ENCODE measurements around the gene TLK1.

Gene TLK1

DNA sequence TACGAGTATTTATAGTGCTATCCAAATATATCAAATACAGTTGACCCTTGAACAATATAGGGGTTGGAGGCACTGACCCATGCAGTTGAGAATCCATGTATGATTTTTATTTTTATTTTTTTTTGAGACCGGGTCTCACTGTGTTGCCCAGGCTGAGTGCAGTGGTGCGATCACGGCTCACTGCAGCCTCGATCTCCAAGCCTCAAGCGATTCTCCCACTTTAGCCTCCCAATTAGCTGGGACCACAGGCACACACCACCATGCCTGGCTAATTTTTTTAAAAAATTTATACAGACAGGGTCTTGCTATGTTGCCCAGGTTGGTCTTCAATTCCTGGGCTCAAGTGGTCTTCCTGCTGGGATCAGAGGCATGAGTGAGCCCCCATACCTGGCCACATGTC is 161.0 kb downstream of the TLK1 start:
- no peak for DNase-seq (ENCODE audit: low read depth)

DNA sequence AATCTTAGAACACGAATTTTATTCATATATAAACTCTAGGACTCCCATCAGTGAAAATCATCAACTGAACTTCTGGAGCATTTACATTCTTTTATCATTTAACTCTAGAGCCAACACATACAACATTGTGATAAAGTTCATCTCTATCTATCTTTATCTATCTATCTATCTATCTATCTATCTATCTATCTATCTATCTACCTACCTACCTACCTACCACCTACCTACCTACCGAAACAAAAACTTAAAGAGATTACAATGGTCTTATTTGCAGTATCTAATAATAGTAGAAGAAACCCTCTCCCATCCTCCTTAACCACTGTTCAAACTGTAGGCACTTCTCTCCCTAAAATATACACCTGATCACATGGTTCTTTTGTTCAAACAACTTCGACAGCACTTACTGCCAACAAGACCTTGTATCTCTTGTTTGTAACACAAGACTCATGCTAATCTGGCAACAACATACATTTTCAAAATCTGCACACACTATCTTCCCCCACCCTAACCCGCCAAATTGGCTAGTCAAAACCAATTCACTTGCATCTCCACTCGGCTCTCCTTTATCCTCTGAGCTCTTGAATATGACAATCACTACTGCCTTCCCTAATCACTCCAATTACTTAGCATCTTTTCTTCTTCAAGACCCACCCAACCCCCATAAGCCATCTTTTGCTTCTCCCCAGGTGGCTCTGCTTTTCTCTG is 162.6 kb downstream of the TLK1 start:
- no peak for DNase-seq (ENCODE audit: low read depth)

DNA sequence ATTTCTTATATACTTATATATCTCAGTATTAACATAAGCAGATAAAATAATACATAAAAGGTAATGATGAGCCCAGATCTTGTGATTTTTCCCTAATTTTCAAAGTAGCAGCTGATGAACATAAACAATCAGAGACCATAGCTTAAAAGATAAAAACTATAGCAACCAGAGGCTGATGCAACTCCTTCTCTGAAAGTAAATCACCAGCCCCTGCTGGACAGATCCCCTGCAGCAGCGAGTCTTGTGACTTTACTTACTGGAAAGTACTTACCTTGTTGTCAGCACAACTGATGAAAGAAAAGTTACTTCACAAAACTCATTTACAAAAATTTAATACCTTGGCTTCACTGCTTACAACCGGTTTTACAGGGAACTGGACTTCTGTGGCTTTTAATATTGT is 164.4 kb downstream of the TLK1 start:
- no peak for DNase-seq (ENCODE audit: low read depth)

DNA sequence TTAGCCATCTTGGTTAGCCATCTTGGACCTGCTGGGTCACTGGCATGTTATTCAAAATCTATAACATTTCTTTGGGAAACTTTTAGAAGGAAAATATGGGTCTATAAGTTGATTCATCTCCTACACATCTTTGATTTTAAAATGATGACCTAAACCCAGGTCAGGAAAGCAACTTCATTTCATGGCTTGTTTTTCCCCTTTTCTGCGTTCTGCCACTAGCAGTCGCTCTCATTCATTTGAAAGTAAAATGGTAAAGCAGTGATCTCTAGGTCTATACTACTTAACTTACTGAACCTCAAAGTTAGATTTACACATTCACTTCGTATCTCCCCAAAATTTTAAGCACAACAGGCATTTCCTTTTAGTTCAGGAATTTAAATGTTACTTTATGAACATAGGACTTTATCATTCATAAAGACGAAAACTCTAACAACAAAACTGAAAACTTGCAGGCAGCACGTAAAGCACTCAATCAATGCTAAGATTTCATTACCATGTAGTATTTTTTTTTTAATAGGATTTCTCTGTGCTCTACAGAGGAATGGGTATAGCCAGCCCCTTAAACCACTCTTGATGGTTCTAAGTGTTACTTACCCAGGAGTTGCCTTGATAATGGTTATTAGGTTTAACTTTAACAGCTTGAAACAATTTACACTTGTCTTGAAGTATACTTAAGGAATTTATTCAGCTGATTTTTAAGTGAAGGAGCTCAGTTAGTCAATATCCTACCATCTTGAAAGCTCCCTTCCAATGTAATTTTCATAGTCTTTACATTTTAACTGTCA is 169.1 kb downstream of the TLK1 start:
- no peak for DNase-seq (ENCODE audit: low read depth)

DNA sequence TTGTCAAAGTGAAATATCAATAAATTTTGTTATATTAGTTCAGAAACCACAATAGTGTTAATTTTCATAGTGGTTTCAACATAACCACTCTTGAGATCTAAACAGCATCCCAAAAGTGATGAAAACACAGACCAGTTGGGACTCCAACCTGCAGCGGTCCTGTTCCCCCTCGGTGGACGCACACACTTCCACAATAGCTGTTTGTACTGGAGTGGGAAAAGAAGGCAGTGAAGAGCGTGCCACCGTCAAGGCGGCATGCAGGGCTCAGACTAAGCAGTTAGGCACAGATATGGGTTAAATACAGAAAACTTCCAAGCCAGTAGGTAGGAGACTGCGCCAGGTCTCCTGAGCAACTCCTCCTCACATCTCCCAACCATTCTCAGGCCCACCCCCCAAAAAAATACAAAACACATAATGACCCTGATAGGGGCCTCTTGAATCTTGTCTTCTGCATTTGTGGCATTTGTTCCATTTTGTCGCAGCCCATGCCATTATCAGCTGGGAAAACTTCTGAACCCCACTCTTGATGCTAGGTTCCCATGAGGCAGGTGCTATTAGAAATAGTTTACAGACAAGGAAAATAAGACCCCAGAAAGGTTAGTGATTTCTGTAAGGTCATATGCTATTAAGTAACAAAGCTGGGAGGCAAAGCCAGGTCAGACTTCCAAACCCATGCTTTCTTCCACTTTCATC is 174.0 kb downstream of the TLK1 start:
- DNase-seq (ENCODE audit: low read depth) = no peak

DNA sequence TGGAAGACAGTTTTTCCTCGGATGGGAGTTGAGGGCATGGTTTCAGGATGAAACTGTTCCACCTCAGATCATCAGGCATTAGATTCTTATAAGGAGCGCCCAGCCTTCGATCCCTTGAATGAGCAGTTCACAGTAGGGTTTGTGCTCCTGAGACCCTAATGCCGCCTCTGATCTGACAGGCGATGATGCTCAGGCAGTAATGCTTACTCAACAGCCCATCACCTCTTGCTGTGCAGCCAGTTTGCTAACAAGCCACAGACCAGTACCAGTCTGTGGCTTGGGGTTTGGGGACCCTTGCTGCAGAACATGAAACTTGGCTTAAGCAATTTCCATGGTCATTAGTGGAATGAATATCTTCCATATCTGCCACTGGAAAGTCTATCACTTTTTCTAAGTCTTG is 175.3 kb downstream of the TLK1 start:
- DNase-seq (ENCODE audit: low read depth) = no peak

DNA sequence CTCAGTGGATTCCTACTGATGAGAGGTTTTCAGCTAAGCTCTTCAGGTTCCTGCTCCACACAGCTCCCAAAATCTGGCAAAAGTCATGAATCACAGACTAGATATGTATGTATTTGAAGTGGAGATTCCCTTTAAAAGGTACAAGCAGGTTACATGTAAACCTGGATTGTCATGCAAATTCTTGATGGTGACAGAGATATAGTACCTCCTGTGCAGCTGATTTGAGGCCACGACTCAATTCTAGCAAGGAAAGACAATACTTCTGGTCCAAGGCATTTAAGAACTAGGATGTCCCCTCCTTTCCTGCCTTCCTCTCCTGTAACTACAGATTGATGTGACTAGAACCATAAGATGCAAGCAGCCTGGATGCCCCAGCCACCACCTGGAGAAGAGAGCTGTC is 176.6 kb downstream of the TLK1 start:
- no peak for DNase-seq (ENCODE audit: low read depth)

DNA sequence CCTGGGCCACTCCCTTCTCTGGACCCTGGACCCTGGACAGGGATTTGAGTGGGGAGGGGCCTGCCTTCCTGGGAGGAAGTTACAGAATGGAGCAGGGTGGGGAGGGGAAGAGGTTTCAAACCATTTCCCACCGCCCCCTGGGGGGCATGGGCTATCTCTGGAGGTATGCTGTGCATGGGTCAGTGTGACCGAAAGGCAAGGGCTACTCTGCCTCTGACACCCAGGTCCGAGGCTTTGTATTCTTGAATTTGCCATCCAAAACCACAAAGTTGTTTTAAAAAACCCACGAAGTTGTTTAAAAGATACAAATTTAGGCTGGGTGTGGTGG is 184.8 kb downstream of the TLK1 start:
- no peak for DNase-seq (ENCODE audit: low read depth)

DNA sequence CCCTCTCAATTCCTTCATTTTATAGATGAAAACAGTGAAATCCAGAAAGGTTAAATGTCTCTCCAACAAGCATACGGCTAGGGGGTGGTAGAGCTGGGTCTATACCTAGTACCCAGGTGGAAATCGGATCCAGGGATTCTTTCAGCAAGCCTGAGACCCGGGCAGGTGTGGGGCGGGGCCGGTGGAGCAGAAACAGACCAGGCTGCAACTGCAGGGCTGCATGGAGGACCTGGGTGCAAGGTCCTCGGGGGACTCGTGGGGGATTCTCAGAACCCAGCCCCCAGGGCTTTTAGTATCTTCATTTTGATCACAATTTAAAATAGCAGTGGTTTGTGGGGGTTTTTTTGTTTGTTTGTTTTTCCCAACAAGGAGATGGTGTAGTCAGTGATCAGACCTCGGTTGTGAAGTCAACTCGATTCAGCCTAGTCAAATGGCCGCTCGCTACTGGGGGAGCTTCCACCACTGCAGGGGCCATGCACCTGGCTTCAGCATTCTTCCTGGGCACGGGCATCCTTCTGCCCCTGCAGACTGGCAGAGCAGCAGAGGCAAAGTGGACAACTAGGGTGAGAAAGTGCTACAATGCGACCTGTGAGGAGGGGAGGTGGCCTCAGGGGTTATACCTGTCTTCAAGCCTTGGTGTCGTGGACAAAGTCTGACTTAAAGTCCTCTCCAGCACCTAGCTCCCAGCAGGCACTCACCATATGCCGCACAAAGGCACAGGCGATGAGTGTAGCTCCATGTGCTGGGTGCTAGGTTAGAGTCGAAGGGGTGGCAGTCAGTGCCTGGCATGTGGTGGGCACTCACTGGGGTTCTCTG is 185.4 kb downstream of the TLK1 start:
- no peak for DNase-seq (ENCODE audit: low read depth)

DNA sequence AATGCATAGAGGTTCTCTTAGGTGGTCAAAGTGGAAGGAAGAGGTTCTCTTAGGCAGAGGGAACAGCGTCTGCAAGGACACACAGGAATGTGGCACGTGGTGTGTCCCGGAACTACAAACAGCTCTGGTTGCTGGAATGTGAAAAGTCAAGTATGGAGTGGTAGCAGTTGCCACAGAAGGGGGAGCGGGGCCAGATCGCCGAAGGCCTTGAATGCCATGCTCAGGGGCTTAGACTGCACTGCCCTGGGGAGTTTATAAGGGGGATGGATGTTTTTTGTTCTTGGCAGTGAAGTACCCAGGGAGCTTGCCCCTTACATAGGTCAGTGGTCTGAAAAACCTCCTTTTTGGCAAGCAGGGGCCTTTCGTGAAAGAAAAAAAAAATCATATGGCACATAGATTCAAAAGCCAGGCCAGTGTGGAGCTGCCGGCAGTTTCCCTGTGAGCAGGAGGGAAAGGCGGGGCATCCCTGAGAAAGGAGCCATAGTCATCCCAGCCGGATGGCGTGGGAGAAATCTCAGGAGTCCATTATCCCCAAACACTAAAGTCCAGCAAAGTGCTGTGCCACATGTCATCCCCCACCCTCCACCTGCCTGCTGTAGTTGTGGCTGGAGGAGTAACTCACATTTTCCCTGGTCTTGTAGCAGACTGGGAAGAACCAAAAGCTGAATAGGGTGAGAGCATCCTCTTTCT is 186.2 kb downstream of the TLK1 start:
- DNase-seq (ENCODE audit: low read depth) = no peak

DNA sequence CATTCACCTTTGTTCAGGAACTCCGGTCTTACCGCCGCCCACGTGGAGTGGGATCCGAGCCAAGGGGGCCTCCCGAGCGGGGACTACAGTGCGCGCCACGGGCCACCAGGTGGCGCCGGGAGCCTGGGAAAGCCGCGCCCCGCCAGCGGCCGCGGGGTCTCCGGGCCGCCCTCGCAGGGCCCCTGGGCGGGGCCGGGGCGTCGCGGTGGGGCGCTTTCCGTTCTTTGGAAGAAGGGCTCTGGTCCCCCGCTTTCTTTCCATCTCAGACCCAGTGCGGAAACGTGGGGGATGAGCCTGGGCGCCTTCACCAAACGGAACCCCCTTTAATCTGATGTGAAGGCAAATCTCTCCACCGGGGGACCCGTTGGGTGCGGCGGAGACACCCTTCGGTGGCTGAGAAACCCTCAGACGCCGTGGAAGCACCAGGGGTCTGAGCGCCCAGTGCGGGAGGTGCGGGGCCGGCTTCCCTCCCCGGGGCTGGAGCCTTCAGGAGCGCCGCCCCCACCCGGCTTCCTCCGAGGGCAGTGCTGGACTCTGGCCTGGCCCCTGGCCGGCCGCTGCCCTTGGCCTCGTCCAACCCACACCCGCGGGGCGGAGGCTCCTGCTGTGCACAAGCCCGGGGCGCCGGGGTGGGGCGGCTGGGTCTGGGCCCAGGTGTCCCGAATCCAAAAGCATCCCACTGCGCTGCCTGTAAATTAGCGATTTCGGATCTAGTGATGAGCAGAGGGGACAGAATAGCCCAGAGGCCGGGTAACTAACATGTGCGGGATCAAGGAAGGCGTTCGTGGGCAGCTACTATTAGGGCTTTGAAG is 187.0 kb downstream of the TLK1 start:
- peak; percentile 82 for DNase-seq (ENCODE audit: low read depth)

DNA sequence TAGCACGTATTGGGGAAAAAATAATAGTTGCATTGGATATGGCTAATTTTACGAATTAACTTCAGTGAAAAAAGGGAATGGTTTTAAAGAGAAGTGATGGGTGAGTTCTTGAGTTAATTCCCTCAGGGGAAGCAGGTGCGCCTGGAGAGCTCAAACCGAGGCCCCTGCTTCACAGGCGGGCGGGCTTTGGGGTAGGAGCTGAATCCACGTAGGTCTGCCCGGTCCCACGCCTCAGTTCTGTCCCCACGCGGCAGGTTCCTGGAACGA is 187.5 kb downstream of the TLK1 start:
- DNase-seq (ENCODE audit: low read depth) = no peak

DNA sequence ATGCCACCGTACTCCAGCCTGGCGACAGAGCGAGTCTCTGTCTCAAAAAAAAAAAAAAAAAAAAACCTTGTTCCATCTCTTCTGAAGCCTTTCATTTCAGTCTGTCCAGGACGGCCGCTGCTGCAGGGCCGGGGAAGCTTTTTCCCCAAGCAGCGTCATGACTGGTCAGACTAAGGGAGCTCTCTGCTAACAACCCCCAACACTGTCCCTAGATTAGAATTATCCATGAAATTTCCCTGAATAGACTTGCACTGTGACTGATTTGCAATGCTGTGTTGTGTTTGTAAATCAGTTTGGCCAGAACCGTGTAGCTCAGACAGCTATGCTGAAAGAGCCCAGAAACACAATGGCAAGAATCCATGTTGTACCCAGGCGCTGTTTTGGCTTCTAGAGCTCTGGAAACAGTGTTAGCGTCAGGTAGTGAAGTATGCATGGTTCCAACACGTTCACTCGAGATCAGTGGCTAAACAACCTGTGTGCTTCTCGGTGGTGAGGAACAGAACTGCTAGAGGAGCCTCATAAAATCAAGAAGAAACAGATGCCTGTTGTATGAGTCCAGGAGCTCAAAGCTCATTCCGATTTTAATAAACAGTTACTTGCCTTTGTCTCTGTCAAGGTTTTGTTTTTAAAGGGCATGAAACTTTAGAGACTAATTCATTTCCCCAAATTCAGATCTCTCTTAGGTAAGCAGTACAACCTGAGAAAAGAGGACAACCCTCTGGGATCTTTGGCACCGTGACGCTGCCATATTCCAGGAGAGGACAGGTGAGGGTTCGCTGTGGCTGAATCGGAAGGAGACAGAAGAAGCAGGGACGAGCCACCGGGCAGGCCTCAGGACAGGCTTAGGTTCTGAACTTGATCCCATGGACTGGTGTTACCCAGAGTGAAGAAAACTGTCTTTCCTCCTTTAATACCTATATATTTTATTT is 188.1 kb downstream of the TLK1 start:
- DNase-seq (ENCODE audit: low read depth) = no peak

DNA sequence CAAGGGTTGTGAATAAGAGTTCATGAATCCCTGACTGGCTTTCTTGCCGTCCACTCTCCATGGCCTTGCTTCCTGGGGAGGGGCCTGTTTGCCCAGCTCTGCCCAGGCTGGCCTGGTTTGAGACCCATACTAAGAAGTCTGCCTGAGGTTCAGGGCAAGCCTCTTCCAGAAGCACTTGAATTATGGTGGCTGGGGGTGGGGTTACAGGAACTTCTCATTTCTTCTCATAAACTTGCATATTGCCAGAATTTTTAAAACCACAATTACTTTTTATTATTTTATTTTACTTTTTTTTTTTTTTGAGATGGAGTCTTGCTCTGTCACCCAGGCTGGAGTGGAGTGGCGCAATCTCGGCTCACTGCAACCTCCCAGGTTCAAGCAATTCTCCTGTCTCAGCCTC is 189.6 kb downstream of the TLK1 start:
- DNase-seq (ENCODE audit: low read depth) = no peak

DNA sequence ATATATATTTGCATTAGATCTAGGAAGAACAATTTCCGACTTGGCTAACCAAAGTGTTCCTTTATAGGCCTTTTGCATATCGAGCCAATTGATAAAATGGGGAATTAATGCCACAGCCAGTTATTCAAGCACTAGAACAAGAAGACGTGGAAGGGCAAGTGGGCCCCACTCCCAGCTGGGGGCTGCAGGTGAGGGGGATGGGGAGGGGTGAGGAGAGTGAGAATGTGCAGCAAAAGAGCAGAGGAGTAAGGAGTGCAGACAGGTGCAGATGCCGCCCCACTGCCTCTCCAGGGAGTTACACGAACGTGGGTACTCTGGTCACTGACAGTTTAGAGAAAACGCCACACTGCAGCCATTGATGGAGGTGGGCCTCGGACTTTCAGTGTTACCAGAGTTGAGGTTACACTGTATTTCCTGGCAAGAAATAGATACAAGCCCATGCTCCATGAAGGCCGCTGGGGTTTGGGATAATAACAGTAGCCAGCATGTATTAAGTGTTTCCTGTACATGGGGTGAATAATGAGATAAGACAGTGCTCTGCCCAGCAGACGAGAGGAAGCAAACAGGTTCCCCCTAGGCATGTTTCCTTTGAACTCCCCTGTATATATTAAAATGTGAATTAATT is 190.7 kb downstream of the TLK1 start:
- DNase-seq (ENCODE audit: low read depth) = no peak

DNA sequence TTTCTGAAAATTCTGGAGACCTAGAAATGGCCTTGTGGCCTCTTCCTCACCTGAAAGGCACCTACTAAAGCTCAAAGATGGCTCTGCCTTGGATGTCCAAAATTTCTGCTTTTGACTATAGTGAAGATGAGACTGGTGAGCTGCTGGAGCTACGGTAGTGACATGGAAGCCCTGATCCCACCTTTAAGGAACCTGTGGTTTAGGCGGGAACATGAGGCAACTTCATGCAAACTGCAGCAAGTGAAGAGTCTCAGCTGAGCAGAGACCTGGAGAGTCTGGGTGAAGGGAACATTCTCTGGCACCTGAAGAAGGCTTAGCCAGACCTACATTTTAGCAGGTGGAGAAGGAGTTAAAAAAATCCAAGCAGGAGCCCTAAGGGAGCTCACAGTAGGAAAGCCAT is 191.7 kb downstream of the TLK1 start:
- DNase-seq (ENCODE audit: low read depth) = no peak

DNA sequence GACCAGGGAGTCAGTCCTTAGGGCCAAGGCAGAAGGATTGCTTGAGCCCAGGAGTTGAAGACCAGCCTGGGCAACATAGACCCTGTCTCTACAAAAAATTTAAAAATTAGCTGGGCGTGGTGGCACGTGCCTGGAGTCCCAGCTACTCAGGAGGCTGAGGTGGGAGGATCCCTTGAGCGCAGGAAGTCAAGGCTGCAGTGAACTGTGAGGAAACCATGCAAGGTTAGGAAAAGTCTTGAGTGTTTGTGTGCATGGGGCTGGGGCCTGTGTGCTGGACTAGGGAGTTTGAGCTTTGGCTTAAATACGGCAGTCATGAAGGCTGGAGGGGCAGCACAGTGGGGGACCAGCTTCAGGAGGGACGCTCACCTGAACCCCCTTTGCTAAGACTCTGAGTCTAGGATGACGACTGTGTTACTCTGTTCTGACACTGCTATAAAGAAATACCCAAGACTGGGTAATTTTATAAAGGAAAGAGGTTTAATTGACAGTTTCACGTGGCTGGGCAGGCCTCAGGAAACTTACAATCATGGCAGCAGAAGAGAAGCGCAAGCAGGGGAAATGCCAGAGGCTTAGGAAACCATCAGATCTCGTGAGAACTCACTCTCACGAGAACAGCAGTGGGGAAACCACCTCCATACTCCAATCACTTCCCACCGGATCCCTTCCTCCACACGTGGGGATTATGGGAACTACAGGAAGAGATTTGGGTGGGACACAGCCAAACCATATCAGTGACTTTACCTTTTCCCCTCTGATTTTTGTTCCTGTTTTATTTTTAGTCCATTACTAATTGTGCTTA is 192.3 kb downstream of the TLK1 start:
- DNase-seq (ENCODE audit: low read depth) = no peak

DNA sequence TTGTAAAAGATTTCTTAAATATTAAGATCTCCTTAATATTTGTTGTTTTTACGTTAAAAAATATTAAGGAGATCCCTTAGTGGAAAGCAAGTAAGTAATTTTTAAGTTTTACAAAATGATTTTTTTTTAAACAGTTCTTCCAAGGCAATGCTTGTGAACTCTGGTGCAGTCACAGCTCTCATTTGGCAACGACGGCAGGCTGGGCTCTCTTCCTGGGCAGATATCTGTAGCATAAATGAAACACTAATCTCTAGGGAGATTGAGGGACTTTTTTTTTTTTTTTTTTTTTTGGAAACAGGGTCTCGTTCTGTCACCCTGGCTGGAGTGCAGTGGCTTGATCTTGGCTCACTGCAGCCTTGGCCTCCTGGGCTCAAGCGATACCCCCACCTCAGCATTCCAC is 193.1 kb downstream of the TLK1 start:
- no peak for DNase-seq (ENCODE audit: low read depth)

All from activated gamma-delta T cell treated with anti-CD3 and anti-CD28 coated beads, Interleukin-2, amount 50 U/mL, for 16 hours (primary cell).